ENCODE results near the gene SMAP2.

Gene SMAP2

DNA sequence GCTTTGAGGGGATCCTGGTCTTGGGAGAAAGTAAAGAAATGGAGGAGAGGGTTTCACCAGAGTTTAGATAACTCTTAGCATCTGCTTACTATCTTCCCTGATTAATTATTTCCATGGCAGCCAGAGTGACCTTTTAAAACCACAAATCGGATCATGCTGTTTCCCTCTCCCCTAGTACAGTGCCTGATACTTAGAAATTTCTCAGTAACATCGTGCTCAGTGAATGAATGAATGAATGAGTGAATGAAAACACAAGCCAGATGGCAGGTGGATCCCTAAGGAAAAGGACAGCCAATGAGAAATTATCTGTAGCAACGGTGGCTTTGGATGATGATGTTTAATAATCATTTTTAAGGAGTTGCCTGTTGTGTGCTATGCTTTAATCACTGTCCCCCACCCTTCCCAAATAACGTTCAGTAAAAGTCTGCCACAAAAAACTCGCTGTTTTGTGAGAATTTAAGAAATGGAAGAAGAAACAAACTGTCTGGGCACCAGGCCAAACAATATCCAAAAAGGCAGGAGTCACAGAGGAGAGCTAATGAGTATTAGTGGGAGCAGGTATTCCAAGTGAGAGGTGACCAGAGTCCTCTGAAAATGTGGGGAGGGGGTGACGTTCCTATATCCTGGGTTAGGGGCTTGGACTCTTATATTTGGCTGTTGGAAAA, 737 bp upstream of the SMAP2 start:
- no peak overlapping the region for H3K4me3 ChIP-seq (ENCODE audit: low read depth, low read length)
- no peaks in the 10 kb centered on the region for H3K4me1 ChIP-seq (ENCODE audit: control insufficient read depth, insufficient read depth, low read length)
- H3K27ac ChIP-seq (ENCODE audit: extremely low read depth, low read depth, low read length) = no peak overlapping the region
- no peaks in the 10 kb centered on the region for H3K36me3 ChIP-seq (ENCODE audit: control insufficient read depth in 2 of 2, insufficient read depth in 1 of 2, low read length in 2 of 2)
- CTCF ChIA-PET = interaction anchor here (0.5 to 2.5 kb wide), 3 partner anchors 8 to 220 kb away, joined by 4 to 8 read pairs (median 7); no protein-coding TSS in a partner anchor
- H3K9me3 ChIP-seq (ENCODE audit: control insufficient read depth, insufficient read depth, low read depth, low read length) = no peaks in the 10 kb centered on the region
- POLR2A ChIA-PET = interaction anchor here (0.6 to 2.2 kb wide), 5 partner anchors 9 to 78 kb away, joined by 3 to 22 read pairs (median 4); partner anchors contain the start of gene ZFP69B
- no peak for TF ChIP-seq ZNF211 (tag by site-specific recombination; IDR thresholded peaks at IDR 0.05; ENCODE audit: low read depth)
- TF ChIP-seq, protein P1, sequence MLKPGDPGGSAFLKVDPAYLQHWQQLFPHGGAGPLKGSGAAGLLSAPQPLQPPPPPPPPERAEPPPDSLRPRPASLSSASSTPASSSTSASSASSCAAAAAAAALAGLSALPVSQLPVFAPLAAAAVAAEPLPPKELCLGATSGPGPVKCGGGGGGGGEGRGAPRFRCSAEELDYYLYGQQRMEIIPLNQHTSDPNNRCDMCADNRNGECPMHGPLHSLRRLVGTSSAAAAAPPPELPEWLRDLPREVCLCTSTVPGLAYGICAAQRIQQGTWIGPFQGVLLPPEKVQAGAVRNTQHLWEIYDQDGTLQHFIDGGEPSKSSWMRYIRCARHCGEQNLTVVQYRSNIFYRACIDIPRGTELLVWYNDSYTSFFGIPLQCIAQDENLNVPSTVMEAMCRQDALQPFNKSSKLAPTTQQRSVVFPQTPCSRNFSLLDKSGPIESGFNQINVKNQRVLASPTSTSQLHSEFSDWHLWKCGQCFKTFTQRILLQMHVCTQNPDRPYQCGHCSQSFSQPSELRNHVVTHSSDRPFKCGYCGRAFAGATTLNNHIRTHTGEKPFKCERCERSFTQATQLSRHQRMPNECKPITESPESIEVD (tag by site-specific recombination; IDR thresholded peaks at IDR 0.05) = 0 out of 2 replicates have a peak, but pooled peaks have one; percentile 8
- TF ChIP-seq ZBTB21 (tag by site-specific recombination; IDR thresholded peaks at IDR 0.05) = no peak
- TF ChIP-seq, protein P2, sequence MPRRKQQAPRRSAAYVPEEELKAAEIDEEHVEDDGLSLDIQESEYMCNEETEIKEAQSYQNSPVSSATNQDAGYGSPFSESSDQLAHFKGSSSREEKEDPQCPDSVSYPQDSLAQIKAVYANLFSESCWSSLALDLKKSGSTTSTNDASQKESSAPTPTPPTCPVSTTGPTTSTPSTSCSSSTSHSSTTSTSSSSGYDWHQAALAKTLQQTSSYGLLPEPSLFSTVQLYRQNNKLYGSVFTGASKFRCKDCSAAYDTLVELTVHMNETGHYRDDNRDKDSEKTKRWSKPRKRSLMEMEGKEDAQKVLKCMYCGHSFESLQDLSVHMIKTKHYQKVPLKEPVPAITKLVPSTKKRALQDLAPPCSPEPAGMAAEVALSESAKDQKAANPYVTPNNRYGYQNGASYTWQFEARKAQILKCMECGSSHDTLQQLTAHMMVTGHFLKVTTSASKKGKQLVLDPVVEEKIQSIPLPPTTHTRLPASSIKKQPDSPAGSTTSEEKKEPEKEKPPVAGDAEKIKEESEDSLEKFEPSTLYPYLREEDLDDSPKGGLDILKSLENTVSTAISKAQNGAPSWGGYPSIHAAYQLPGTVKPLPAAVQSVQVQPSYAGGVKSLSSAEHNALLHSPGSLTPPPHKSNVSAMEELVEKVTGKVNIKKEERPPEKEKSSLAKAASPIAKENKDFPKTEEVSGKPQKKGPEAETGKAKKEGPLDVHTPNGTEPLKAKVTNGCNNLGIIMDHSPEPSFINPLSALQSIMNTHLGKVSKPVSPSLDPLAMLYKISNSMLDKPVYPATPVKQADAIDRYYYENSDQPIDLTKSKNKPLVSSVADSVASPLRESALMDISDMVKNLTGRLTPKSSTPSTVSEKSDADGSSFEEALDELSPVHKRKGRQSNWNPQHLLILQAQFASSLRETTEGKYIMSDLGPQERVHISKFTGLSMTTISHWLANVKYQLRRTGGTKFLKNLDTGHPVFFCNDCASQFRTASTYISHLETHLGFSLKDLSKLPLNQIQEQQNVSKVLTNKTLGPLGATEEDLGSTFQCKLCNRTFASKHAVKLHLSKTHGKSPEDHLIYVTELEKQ (tag by site-specific recombination; IDR thresholded peaks at IDR 0.05; ENCODE audit: borderline replicate concordance) = no peak
- TF ChIP-seq ZNF24 (tag by site-specific recombination; IDR thresholded peaks at IDR 0.05) = peak; percentile 94

DNA sequence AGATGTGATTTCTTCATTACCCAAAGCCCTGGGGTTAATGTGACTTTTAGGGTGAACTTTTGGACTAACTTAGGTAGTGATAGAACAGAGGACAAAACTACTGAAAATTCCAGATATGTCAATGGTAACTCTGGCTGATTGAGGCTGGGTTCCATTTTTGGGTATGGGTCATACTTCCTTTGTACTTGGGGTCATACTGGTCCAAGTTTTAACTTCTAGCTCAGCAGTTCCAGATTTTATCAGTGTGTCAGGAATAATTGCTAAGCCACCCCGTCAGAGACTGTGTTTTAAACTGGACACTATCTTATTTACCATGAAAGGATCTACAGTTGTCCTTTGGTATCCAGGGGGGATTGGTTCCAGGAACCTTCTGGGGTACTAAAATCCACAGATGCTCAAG, 4.0 kb downstream of the SMAP2 start:
- POLR2A ChIA-PET = no interaction called here

More for the DNA sequence above, 4.0 kb downstream of the SMAP2 start:
- Histone ChIP-seq H3K4me3 (ENCODE audit: low read depth, low read length) (no peak overlapping the region), H3K4me1 (ENCODE audit: control insufficient read depth, insufficient read depth, low read length) (no peaks in the 10 kb centered on the region), H3K36me3 (ENCODE audit: control insufficient read depth in 2 of 2, insufficient read depth in 1 of 2, low read length in 2 of 2) (no peaks in the 10 kb centered on the region), H3K9me3 (ENCODE audit: control insufficient read depth, insufficient read depth, low read depth, low read length) (no peaks in the 10 kb centered on the region), H3K27ac (ENCODE audit: extremely low read depth, low read depth, low read length) (no peak overlapping the region)
- TF ChIP-seq ZNF558 (tag by site-specific recombination; IDR thresholded peaks at IDR 0.05) = no peak
- TF ChIP-seq ZNF266 (tag by site-specific recombination; IDR thresholded peaks at IDR 0.05; ENCODE audit: low read depth) = no peak
- no peak for TF ChIP-seq GLIS2 (tag by site-specific recombination; IDR thresholded peaks at IDR 0.05)
- TF ChIP-seq HOXA7 (CRISPR knock-in tag; IDR thresholded peaks at IDR 0.05; ENCODE audit: borderline replicate concordance) = no peak
- TF ChIP-seq ZNF670 (tag by site-specific recombination; IDR thresholded peaks at IDR 0.05; ENCODE audit: low read depth) = no peak
- TF ChIP-seq, protein P3, sequence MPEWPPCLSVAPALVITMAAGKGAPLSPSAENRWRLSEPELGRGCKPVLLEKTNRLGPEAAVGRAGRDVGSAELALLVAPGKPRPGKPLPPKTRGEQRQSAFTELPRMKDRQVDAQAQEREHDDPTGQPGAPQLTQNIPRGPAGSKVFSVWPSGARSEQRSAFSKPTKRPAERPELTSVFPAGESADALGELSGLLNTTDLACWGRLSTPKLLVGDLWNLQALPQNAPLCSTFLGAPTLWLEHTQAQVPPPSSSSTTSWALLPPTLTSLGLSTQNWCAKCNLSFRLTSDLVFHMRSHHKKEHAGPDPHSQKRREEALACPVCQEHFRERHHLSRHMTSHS (tag by site-specific recombination; IDR thresholded peaks at IDR 0.05) = no peak
- TF ChIP-seq ZNF274 (IDR thresholded peaks at IDR 0.05; ENCODE audit: low read length) = no peak
- TF ChIP-seq ZNF274 (tag by site-specific recombination; IDR thresholded peaks at IDR 0.05; ENCODE audit: borderline replicate concordance) = no peak
- TF ChIP-seq, protein P2 (tag by site-specific recombination; IDR thresholded peaks at IDR 0.05; ENCODE audit: borderline replicate concordance) = no peak
- no peak for TF ChIP-seq ZFHX2 (tag by site-specific recombination; conservative IDR thresholded peaks at IDR 0.05)
- TF ChIP-seq, protein P4, sequence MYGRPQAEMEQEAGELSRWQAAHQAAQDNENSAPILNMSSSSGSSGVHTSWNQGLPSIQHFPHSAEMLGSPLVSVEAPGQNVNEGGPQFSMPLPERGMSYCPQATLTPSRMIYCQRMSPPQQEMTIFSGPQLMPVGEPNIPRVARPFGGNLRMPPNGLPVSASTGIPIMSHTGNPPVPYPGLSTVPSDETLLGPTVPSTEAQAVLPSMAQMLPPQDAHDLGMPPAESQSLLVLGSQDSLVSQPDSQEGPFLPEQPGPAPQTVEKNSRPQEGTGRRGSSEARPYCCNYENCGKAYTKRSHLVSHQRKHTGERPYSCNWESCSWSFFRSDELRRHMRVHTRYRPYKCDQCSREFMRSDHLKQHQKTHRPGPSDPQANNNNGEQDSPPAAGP (tag by site-specific recombination; IDR thresholded peaks at IDR 0.05) = no peak
- CTCF ChIA-PET = interaction anchor here (1.0 kb wide), 1 partner anchor 34 kb away, joined by 3 read pairs; no protein-coding TSS in a partner anchor
